Activated naive CD4-positive, alpha-beta T cell (primary cell): ENCODE data around the gene SLC66A3.

Experiments
- DNase-seq, 4 experiments: peaks; one replicate each; lab custom pipeline; 2025; lab: John Stamatoyannopoulos, UW

SLC66A3 gene

GRCh38 chr2:11155381-11156035 is at the start of gene SLC66A3:
Gene SLC66A3, plus strand, starts transcription at chr2:11155467. Its CDS starts 80 bp downstream, at chr2:11155547.
- peak in 2 of 4 experiments; percentile 45 to 73 for DNase-seq

- DNase-seq: no peak
Measured at GRCh38 chr2:11109002-11109401, 46.3 kb upstream of the SLC66A3 start.

- no peak for DNase-seq
Measured at GRCh38 chr2:11112870-11113428, 42.3 kb upstream of the SLC66A3 start.

DNA sequence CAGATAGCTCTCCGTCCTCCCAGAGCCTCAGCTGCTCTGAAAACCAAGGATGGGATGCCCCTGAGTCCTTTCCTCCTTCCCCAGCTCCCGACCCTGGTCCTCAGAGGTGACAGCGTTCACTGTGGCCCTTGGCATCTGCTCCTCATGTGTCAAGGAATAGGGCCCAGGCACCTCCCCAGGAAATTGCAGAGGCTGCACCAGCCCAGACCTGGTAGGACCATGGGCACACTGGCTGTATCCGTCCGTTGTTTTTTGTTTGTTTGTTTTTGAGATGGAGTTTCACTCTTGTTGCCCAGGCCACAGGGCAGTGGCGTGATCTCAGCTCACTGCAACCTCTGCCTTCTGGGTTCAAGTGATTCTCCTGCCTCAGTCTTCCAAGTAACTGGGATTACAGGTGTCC is 37.5 kb upstream of the SLC66A3 start:
- DNase-seq: no peak

- DNase-seq: no peak
Measured at GRCh38 chr2:11118761-11119160, 36.5 kb upstream of the SLC66A3 start.

DNA sequence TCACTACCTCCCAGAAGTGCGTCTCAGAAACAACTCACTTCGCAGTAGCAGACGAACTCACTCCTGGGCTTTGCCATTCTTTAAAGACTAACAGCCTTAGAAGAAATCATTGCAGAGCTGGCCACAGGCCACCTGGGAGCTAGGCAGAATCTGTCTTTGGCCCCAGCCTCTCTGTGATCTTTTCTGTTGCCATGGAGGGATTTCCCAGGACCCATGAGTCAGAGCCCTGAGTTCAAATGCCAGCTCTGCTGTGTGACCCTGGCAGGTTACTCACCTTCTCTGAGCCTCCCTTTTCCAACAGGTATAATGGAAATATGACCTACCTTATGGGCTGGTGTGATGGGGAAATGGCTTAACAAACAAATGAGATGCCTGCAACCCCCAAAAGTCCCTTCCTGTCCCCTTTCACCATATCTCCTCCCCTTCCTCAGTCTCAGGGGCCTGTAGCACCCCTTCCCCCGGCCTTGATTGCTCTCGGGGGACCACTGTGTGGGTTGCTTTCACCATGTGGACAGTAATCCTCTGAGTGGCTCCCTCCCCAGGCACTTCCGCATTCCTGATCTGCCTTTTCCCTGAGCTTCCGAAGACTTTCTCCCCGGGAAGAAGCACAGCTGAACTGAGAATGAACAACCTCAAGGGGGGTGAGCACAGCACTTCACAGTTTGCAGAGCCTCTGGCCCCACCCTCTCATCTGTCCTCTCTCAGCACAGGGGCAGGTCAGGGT is 34.0 kb upstream of the SLC66A3 start:
- no peak for DNase-seq

GRCh38 chr2:11121823-11122155 is 33.5 kb upstream of the SLC66A3 start:
- DNase-seq: no peak

GRCh38 chr2:11122380-11122779 is 32.9 kb upstream of the SLC66A3 start:
- DNase-seq: no peak

DNA sequence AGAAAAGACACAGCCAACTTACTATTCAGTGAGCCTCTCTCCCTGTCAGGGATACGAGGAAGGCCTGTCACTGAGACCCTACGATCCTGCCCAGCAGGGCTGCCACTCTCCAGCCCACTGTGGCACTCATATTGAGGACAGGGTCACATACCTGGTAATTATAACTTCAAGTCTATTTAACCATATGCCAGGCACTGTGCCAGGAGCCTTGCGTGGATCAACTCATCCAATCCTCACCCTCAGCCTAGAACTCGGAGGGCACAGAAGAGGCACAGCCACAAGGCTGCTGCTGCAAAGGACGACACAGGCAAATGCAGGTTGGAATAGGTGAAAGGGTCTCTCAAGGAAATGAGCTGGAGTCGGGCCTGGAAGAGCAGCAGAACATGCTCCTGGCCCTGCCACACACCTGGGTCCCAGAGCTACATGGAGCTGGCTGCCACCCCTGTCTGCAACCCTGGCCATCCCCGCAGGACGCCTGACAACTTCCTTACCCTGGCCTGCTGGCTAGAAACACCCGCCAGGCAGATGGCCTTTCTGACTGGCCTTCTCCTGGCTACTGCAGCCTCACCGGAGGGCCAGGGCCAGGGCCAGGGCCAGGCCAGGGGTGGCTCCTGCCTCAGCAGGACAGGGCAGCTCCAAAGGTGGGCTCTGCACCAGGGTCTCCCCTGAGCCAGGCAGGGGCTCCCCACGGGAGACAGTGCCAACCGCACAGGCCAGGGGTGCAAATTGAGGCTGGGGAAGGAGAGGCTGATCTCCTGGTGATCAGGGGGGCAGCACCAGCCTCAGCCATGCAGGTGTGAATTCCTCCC is 32.1 kb upstream of the SLC66A3 start:
- no peak for DNase-seq

- DNase-seq: peak; percentile 23 to 46 (median 37)
Measured at GRCh38 chr2:11123856-11124759, 31.2 kb upstream of the SLC66A3 start.

DNA sequence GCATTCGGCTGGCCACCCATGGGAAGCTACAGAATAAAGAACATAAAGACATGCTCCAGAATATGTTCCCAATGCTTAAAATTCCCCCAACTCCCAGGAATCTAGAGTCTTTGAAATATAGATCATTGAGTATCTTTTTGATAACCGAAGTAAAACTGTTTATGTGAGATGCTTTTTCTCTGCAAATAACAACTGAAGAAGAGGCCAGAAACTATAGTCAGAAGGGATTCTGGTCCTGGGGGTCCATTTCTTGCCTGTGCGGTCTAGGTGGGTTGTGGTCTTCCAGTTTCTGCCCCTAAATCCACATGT is 30.6 kb upstream of the SLC66A3 start:
- DNase-seq: no peak

DNA sequence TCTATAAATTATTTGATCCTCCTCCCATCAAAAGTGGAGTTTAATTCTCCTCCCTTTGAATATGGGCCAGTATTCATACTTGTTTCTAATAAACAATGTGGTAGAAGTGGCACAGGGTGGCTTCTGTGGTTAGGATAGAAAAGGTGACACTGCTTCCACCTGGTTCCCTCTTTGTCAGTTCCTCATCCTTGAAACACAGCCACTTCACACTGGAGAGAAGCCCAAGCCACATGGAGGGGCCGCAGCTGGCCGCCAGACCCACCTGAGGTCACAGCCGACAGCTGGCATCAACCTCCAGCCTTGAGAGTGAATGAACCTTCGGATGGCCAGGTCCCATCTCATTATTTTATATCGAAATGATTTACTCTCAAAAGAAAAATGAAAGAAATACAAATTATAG is 27.5 kb upstream of the SLC66A3 start:
- no peak for DNase-seq

GRCh38 chr2:11128243-11128951 is 26.9 kb upstream of the SLC66A3 start:
- no peak for DNase-seq

- DNase-seq: peak; percentile 30 to 89 (median 60)
Measured at GRCh38 chr2:11129598-11130449, 25.4 kb upstream of the SLC66A3 start.

DNA sequence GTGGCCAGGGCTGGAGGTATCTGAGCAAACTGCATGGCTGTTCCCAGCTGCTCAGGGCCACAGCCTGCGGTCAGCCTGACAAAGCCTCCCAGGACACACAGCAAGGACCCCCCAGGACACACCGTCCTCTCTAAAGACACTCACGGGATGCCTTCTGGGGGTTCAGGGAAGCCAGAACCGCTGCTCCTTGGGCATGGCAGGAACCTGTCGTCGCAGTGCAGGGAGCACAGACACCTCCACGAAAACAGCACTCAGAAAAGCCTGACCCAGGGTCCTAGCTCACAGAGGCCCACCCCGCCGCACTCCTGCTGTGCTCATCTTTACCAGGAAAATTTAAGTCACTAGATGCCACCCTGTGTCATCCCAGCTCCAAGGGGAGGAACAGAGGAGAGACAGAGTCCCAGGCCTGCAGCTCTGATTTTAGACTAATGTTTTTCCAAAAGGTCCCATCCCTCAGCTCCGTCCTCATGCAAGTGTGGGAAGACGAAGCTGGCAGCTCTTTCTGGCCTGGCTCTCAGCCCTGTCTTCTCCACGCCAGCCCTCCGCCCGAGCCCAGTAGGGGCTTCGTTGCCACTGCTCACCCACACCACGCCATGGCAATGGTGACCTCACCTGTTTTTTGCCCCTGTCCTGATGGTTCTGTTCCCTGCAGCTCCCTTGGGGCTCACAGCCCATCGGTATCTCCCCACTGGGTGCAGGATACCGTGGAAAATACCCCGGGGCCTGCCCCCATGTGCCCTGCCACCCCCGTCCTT is 23.9 kb upstream of the SLC66A3 start:
- DNase-seq: no peak

DNA sequence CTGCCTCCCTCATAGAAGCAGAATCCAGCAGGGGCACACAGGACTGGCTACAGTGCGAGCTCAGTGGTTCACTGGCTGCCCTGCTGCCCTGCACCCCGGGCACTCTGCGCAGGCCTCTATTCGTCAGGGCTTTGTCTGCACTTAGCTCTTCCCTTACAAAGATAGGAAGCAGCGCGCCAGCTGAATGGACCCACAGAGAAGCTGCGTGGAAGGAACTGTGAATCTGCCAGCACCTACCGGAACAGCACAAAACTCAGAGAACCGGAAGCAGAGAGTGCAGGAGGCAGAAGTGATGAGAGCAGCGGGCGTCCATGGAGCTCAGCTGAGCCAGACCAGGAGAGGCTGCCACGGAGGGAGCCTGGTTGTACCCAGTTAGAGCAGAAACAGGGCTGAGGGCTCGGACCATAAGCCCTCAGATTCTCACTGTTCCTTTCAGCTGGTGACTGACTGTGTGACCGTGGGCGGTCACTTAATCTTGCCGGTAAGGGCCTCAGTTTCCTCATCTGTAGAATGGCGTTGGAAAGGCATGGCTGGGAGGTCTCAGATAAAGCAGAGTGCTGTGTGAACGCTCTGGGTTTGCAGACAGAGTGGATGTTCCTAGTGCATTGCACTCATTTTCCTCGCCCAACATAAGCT is 23.1 kb upstream of the SLC66A3 start:
- DNase-seq: no peak

GRCh38 chr2:11133238-11133935 is 21.9 kb upstream of the SLC66A3 start:
- no peak for DNase-seq

GRCh38 chr2:11133936-11134320 is 21.3 kb upstream of the SLC66A3 start:
- no peak for DNase-seq
